Right cardiac atrium (tissue), 5 donors: ENCODE results near the gene HS6ST3. TPM values are rescaled to one million over a fixed set of nuclear protein-coding genes. Genes with fewer than 3 reads are reported as not detected.

Experiments
- ATAC-seq, 2 donors: fragments of 200-7000 bp; cut with Tn5 transposase; one replicate each; pipeline versions ENCODE4 v1.8.0 to v1.9.1; 2020; ENCODE audit warnings: moderate library complexity in 2 of 2, mild to moderate bottlenecking in 1 of 2
- DNase-seq, 3 donors: peaks; one replicate each; pipeline ENCODE4 v3.0.0-alpha.2; 2020
- H3K27ac ChIP-seq: one replicate; pipeline ENCODE4 v1.5.1; 2013; ENCODE audit warnings: mild to moderate bottlenecking, low read length, control low read depth, moderate library complexity
- H3K27me3 ChIP-seq: one replicate; pipeline ENCODE4 v1.6.1; 2013; ENCODE audit not compliant: control insufficient read depth, insufficient read depth
- H3K4me1 ChIP-seq: one replicate; pipeline ENCODE4 v1.6.1; 2013; ENCODE audit warnings: low read length; ENCODE audit not compliant: control insufficient read depth, insufficient read depth
- H3K4me3 ChIP-seq: one replicate; pipeline ENCODE4 v1.5.1; 2013; ENCODE audit warnings: low read length, control low read depth
- H3K9me3 ChIP-seq: one replicate; pipeline ENCODE4 v1.6.1; 2013; ENCODE audit warnings: low read length; ENCODE audit not compliant: control insufficient read depth
- WGBS: extraction: QIAGEN DNeasy Blood & Tissue Kit; methylation state at CpG from one replicate; pipeline ENCODE4 v1.1.7; 2013; 5-methylcytosine and 5-hydroxymethylcytosine counted together
- intact Hi-C, 4 donors: fragments of 100-400 bp; cut with DNase I; formaldehyde crosslinking; loops; one replicate each; pipeline versions ENCODE4 v1.11.0 to v1.14.0; 2022 to 2023
- polyA plus RNA-seq: library from polyadenylated mRNA; stranded (reverse); fragments of 200-250 nt; gene quantifications from one replicate; pipeline ENCODE4 v1.2.3, GENCODE V29; 2013
- total RNA-seq, 4 donors: library from RNA; stranded (reverse); fragmentation: NEBNext Ultra II Directional; extraction: Animal tissue kit (Norgen Biotek cat#: 25700); gene quantifications; one replicate each; pipeline ENCODE4 v1.2.1, GENCODE V29; 2021
- donor health status: healthy with polysubstance abuse.
- donor health status: DM: no; HTN: yes; CAD: no.
- donor health status: DM: no; HTN: no; CAD: no.
- donor health status: DM: no; HTN: yes; CAD: no; lungs with severe emphysema.
- donor health status: DM: yes; HTN: yes; CAD: no.

HS6ST3 gene
- total and polyA plus RNA-seq, 5 donors = 0.64 to 1.3 (median 0.79) TPM

DNA sequence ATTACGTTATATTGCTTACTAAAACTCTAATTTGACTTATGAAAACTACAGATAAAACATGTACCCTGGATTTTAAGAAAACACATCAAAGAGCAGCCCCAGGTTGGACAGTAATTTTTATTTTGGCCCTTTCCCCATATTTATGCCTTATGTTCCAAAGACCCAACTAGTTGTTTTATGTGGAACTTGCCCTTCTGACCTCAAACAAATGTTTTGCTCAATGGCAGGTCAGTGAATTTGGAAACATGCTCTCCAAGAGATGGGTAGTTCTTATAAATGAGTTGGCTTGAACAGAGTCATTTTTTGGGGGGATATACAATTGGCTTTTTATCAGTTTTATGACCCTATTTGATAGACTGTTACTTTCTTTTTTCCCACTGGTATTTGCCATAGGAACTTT is 360.0 kb downstream of the HS6ST3 start:
- no peaks in the 10 kb centered on the region for H3K9me3 ChIP-seq
- no peaks in the 10 kb centered on the region for H3K27me3 ChIP-seq
- H3K4me3 ChIP-seq = no peak overlapping the region
- H3K27ac ChIP-seq = no peak overlapping the region
- H3K4me1 ChIP-seq = no peaks in the 10 kb centered on the region
- DNase-seq (no peak), ATAC-seq (no peak)
- intact Hi-C loops = no loop called here
- 75% methylated on average over 1 of the region's 1 CpG for WGBS

DNA sequence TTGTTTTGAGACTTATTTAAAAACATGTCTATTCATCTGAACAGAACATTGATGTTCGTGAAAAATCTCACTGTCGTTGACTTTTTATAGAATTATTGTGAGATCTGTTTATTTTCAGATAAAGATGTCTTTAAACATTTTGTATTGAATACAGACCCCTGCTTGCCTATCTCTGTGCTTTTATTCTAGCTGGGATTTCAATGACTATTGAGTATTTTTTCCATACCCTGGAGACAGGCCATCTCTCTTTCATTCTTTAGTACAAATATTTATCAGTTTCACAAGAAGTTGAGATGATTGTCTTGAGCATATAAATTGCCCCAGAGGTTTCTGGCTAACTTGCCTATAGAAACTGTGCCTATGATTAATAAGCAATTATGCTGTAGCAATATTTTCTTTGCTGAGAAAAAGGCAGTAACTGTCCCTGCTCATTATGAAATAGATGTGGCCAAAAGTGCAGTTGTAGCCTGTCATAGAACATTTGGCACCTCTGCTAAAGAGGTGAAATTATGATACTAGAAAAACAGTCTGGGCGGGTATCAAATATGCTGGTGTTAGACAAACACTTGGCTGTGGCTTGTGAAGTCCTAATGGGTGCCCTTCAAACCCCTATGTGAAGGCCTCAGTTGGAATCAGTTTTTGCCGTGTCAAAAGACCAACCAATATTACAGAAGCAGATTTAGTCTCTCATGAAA is 360.6 kb downstream of the HS6ST3 start:
- DNase-seq (no peak), ATAC-seq (peak in 1 of 2 donors; percentile 73)
- no peak overlapping the region for H3K27ac ChIP-seq
- intact Hi-C loops = no loop called here
- H3K4me1 ChIP-seq = no peaks in the 10 kb centered on the region
- no peak overlapping the region for H3K4me3 ChIP-seq
- H3K9me3 ChIP-seq = no peaks in the 10 kb centered on the region
- WGBS = 55% methylated on average over 4 of the region's 4 CpGs
- H3K27me3 ChIP-seq = no peaks in the 10 kb centered on the region

DNA sequence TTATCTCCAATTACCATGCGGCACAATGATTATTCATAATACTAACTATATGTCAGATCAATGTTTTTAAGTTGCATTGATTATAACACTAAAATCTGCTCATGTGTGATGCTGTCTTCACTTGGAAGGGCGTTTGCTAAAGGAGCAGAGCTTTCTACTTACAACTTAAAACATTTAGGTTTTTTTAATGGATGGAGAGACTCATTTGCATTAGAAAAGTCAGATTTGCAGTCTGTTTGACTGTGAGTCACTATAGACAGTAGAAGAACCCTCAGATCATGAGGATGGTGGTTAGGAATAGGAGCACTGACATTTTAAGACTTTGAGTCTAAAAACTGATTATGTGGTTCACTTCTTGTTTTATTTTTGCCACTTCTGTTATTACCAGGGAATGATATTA is 364.6 kb downstream of the HS6ST3 start:
- intact Hi-C loops = no loop called here
- Histone ChIP-seq H3K4me3 (no peak overlapping the region), H3K27ac (no peak overlapping the region), H3K9me3 (no peaks in the 10 kb centered on the region), H3K27me3 (no peaks in the 10 kb centered on the region), H3K4me1 (no peaks in the 10 kb centered on the region)
- DNase-seq (no peak), ATAC-seq (no peak)
- 21% methylated on average over 2 of the region's 2 CpGs for WGBS

DNA sequence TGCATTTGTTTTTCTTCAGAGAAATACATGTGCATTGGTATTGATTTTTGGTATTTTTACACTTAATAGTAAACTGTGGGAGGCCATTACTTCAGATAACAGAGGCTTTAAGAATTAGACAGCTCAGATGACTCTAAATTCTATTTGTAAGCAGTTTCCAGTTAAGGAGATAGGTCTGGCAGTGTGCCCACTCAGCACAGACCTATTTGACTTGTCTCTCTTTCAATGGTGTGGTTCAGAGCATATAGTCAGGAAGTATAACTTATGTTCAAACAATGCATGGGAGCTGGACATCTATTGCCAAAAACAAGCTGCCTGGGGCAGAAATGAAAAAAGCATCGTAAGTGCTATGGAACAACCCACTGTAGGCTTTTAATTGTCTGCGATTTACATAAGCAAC is 370.7 kb downstream of the HS6ST3 start:
- DNase-seq (peak in 1 of 3 donors; percentile 44), ATAC-seq (no peak)
- no peaks in the 10 kb centered on the region for H3K27me3 ChIP-seq
- H3K9me3 ChIP-seq = no peaks in the 10 kb centered on the region
- no peak overlapping the region for H3K27ac ChIP-seq
- H3K4me3 ChIP-seq = no peak overlapping the region
- intact Hi-C loops = no loop called here
- WGBS = 66% methylated on average over 2 of the region's 2 CpGs
- no peaks in the 10 kb centered on the region for H3K4me1 ChIP-seq

DNA sequence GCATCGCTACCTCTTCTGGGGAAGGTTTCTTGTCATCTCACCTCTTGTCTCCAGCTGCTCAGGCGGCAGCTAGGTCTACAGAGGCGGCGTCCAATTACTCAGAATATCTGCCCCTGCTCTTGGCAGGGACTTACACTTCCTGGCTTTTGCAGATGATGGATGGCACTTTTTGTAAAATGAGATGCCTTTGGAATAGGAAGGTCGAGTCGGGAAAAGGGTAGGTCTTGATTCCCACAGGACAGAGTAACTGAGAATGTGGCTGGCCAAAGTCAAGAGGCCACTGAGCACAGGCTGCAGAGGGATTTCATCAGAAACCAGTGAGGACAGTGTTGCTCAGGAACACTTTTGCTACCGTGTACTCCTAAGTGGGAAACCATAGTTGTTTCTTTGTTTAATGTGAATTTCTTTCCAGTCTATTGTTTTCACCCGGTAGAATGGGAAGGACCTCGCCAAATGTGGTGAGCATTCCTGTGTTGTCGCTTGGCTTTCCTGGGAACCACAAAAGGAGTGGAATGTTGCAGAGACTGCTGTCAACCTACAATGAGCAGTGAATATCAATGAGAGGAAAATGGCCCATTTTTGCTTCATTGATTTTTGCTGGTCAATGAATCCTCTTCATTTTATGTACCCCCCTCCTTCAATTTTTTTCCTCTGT is 383.7 kb downstream of the HS6ST3 start:
- no peak overlapping the region for H3K4me3 ChIP-seq
- no peaks in the 10 kb centered on the region for H3K4me1 ChIP-seq
- ATAC-seq (peak; percentile 14 to 47), DNase-seq (no peak)
- H3K27ac ChIP-seq = peak overlapping the region; percentile 87
- intact Hi-C loops = no loop called here
- H3K9me3 ChIP-seq = no peaks in the 10 kb centered on the region
- no peaks in the 10 kb centered on the region for H3K27me3 ChIP-seq
- 50% methylated on average over 10 of the region's 10 CpGs for WGBS

DNA sequence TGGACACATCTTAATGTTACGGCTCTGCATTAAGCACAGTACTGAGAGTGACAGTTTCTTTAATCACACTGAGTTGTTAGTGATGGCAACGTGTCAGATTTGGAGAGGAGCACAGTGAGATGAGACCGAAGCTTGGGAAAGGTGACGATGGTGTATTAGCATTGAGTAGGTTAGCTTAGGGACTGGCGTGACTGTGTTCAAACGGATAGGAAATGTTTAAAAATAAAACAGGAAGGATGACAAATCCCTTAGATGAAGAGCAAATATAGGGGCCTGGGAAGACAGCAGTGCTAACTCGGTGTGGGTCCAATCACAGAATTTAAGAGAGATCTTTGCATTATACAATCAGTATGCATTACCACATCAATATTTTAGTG is 384.3 kb downstream of the HS6ST3 start:
- ATAC-seq (peak; percentile 68 to 86), DNase-seq (no peak)
- WGBS = 39% methylated on average over 7 of the region's 7 CpGs
- no peaks in the 10 kb centered on the region for H3K9me3 ChIP-seq
- H3K4me1 ChIP-seq = no peaks in the 10 kb centered on the region
- H3K27me3 ChIP-seq = no peaks in the 10 kb centered on the region
- no peak overlapping the region for H3K27ac ChIP-seq
- H3K4me3 ChIP-seq = no peak overlapping the region
- intact Hi-C loops = no loop called here

DNA sequence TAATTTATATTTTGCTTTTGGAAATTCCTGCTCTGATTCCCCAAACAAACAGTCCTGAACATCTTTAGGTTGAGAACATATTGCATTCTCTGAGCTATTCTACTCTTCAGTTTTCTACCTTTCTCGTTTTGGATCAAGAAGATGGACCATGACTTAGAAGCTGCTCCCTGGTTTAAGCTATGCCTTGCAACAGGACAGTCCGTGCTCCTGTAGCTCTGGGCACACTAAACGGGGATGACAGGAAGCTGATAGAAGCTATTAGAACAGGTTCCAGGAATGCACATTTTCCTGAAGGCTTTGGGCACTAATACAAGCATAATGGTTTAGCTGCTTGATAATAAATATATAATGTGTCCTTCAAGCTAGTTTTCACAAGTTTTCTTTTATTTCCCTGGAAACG is 385.2 kb downstream of the HS6ST3 start:
- peak in 1 of 3 donors; percentile 38 for DNase-seq
- H3K4me3 ChIP-seq = no peak overlapping the region
- H3K9me3 ChIP-seq = no peaks in the 10 kb centered on the region
- no peaks in the 10 kb centered on the region for H3K4me1 ChIP-seq
- no peaks in the 10 kb centered on the region for H3K27me3 ChIP-seq
- intact Hi-C loops = no loop called here
- no peak overlapping the region for H3K27ac ChIP-seq
- peak; percentile 71 to 85 for ATAC-seq
- WGBS = 26% methylated on average over 4 of the region's 4 CpGs

DNA sequence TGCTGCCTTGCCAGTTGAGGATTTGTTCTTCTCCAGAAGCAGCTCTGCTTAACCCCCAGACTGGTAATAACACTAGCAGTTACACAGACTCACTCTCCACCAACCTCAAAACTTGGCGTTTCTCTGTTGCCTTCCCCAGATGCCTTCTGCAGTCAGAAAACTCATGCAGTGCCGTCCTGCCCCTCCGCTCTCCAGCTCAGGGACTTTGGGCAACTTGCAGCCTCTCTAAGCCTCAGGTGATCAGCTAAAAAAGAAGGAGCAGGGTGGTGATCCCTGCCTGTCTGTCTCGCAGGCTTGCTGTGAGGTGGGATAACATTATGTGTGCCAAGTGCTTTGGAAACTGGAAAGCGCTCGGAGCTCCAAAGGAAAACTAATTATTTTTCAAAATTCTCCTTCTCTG is 391.6 kb downstream of the HS6ST3 start:
- 70% methylated on average over 6 of the region's 6 CpGs for WGBS
- Histone ChIP-seq H3K9me3 (no peaks in the 10 kb centered on the region), H3K4me1 (no peaks in the 10 kb centered on the region), H3K4me3 (no peak overlapping the region), H3K27me3 (no peaks in the 10 kb centered on the region), H3K27ac (no peak overlapping the region)
- intact Hi-C loops = no loop called here
- DNase-seq (no peak), ATAC-seq (no peak)

DNA sequence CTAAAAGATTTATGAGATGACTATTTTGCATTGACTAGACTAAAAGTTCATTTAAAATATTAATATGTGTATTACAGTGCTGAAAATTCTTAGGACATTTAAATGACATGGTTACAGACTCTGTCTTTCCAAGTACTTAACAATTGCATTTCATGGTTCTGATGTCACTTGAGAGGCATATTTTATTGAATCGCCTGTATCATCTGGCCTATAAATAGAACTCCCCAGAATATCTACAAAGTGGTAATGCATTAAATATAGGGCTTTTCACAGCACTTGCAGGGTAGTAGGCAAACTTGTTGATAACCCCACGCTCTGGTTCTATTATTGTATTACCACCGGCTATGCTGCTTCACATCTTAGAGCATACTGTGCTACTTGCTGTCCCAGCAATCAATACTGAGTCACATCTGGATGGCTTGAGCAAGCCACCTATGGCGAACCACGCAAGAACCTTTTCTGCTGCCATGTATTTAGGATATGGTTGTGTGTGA is 400.6 kb downstream of the HS6ST3 start:
- no peak overlapping the region for H3K27ac ChIP-seq
- no peaks in the 10 kb centered on the region for H3K27me3 ChIP-seq
- H3K9me3 ChIP-seq = no peaks in the 10 kb centered on the region
- intact Hi-C loops = no loop called here
- 66% methylated on average over 5 of the region's 5 CpGs for WGBS
- H3K4me1 ChIP-seq = no peaks in the 10 kb centered on the region
- ATAC-seq (no peak), DNase-seq (no peak)
- no peak overlapping the region for H3K4me3 ChIP-seq

DNA sequence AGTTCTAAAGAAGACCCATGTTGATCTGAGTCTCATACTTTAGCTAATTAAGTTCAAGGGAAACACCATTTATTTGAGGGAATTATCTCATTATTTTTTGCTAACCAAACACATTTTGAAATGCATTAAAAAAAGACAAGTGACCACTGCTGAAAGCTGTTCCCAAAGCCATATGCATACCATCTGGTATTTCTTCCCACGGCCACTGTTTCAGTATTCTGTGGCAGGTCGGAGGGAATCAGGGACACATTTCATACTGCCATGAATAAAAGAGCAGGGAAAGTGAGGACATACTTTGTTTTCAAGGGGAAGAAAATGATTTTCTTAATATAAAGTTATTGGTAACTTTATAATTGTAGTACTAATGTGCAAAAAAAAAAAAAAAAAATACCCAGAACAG is 401.2 kb downstream of the HS6ST3 start:
- no peaks in the 10 kb centered on the region for H3K4me1 ChIP-seq
- no peaks in the 10 kb centered on the region for H3K9me3 ChIP-seq
- H3K27ac ChIP-seq = no peak overlapping the region
- H3K27me3 ChIP-seq = no peaks in the 10 kb centered on the region
- H3K4me3 ChIP-seq = no peak overlapping the region
- 78% methylated on average over 2 of the region's 2 CpGs for WGBS
- intact Hi-C loops = no loop called here
- DNase-seq (no peak), ATAC-seq (no peak)

DNA sequence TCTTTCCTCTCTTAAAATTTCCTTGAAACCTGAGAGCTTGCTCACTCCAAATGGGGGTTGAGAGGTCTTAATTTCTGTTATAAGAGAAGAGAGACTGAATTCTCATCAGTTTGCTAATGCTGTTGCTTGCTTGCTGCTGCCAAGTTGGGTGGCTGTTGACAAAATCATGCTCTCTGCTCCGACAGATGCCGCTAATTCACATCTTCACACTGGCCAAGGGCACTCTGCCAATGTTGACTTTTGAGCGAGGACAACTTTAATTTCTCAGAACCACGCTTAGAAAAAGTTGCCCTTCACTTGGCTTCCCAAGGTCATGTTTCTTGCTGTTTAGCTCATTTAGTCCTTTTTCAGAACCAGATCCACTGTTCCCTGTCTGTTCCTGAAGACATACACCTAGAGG is 402.9 kb downstream of the HS6ST3 start:
- no peak overlapping the region for H3K27ac ChIP-seq
- ATAC-seq (no peak), DNase-seq (peak in 1 of 3 donors; percentile 50)
- H3K4me3 ChIP-seq = no peak overlapping the region
- no peaks in the 10 kb centered on the region for H3K9me3 ChIP-seq
- intact Hi-C loops = no loop called here
- no peaks in the 10 kb centered on the region for H3K27me3 ChIP-seq
- 32% methylated on average over 4 of the region's 4 CpGs for WGBS
- no peaks in the 10 kb centered on the region for H3K4me1 ChIP-seq
